ENCODE measurements around the gene TJP1. TPM values are rescaled to one million over a fixed set of nuclear protein-coding genes. Genes with fewer than 3 reads are reported as not detected.

TJP1 gene
- polyA plus RNA-seq, 1 donor (not counting 4 experiments of a cell fraction or from before 2014, with no cell fraction given), result 54.7 TPM

DNA sequence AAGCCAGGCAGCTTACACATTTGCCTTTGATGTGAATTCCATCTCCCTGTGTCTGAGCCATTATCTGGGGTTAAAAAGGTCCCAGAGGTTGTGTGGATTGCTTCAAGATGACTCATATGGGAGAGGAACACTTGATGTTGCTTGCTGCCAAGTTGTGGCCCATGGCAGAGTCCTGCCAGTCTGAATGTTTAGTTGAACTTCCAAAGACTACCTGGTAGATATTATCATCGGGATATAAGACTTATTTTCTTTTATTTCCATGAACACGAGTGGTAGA lies 85.6 kb downstream of the TJP1 start:
- DNase-seq (ENCODE audit: low read depth, low spot score) (peak; percentile 21), FAIRE-seq (no peak)
- H3K9me3 ChIP-seq (ENCODE audit: control insufficient read depth, low read depth, low read length), result no peaks in the 10 kb centered on the region
- dilution Hi-C loops (cut with MboI; ENCODE audit: extremely low pct_ligation_motif_present, low sequenced_read_pairs), result no loop called here
- no peak overlapping the region for H3K4me2 ChIP-seq (ENCODE audit: control insufficient read depth, extremely low read depth, insufficient read depth, low read depth, low read length)
- H3K9ac ChIP-seq (ENCODE audit: control insufficient read depth, extremely low read depth, insufficient read depth, low read length), result no peak overlapping the region
- H3K27ac ChIP-seq (ENCODE audit: control insufficient read depth, insufficient read depth, low read length), result peak overlapping the region; percentile 28
- no peaks in the 10 kb centered on the region for H3K79me2 ChIP-seq (ENCODE audit: control insufficient read depth, insufficient read depth, low read length)
- no peak for TF ChIP-seq CTCF (optimal IDR thresholded peaks at IDR 0.05 in 1 of 3, IDR thresholded peaks at IDR 0.05 in 1 of 3, conservative IDR thresholded peaks at IDR 0.05 in 1 of 3; ENCODE audit: extremely low read depth in 1 of 3, insufficient read depth in 2 of 3, low read length in 3 of 3)
- no peak for TF ChIP-seq EZH2 (IDR thresholded peaks at IDR 0.05; ENCODE audit: low read length)
- no peak overlapping the region for H2AFZ ChIP-seq (ENCODE audit: control insufficient read depth, low read length)
- H3K4me3 ChIP-seq (ENCODE audit: control insufficient read depth in 2 of 3, extremely low read depth in 1 of 3, insufficient read depth in 2 of 3, low read depth in 1 of 3, low read length in 3 of 3), result no peak overlapping the region
- H3K27me3 ChIP-seq (ENCODE audit: control insufficient read depth, extremely low read depth, insufficient read depth, low read length), result no peaks in the 10 kb centered on the region
- H3K9me1 ChIP-seq (ENCODE audit: control insufficient read depth, extremely low read depth, insufficient read depth, low read length), result no peaks in the 10 kb centered on the region
- H4K20me1 ChIP-seq (ENCODE audit: control insufficient read depth, extremely low read depth, insufficient read depth, low read length), result no peaks in the 10 kb centered on the region
- peaks cover 13% of the 10 kb centered on the region for H3K4me1 ChIP-seq (ENCODE audit: control insufficient read depth, extremely low read depth, insufficient read depth, low read length)
- H3K36me3 ChIP-seq (ENCODE audit: control insufficient read depth in 2 of 2, extremely low read depth in 1 of 2, insufficient read depth in 2 of 2, low read length in 2 of 2), result peaks cover 23 to 46% of the 10 kb centered on the region in 2 experiments

DNA sequence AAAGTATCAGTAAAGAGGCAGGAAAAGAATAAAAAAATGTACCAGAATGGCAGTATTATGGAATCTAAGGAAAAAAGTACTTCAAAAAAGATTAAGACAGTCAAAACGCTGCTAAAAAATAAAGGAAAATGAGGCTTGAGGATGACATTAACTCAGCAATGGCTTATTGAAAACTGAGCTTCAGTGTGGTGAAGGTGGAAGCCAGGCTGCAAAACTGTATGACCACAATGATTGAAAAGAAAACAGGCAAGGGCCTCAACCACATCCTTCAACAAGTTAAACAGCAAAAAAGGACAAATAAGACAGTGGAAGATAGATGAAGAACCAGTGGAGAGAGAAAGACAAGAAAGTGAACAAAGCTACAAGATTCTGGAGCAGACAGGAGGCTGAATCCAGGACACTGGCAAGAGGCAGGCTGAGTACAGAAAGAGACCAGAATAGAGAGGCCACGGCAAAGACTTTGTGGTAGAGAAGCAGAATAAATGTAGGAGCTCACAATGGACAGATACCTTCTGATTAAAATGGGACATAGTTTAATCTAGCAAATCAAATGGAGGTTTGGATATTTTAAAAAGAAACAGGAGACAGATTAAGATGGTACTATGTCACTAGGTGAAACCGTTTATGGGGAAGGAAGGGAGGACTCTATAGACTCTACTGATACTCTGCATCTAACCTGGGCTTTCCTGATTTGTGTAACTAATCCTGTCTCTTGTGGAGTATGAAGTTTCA lies 86.1 kb downstream of the TJP1 start:
- dilution Hi-C loops (cut with MboI; ENCODE audit: extremely low pct_ligation_motif_present, low sequenced_read_pairs), result no loop called here
- TF ChIP-seq EZH2 (IDR thresholded peaks at IDR 0.05; ENCODE audit: low read length) (no peak), CTCF (optimal IDR thresholded peaks at IDR 0.05 in 1 of 3, IDR thresholded peaks at IDR 0.05 in 1 of 3, conservative IDR thresholded peaks at IDR 0.05 in 1 of 3; ENCODE audit: extremely low read depth in 1 of 3, insufficient read depth in 2 of 3, low read length in 3 of 3) (no peak)
- no peaks in the 10 kb centered on the region for H3K9me3 ChIP-seq (ENCODE audit: control insufficient read depth, low read depth, low read length)
- no peak for DNase-seq (ENCODE audit: low read depth, low spot score)
- no peaks in the 10 kb centered on the region for H3K9me1 ChIP-seq (ENCODE audit: control insufficient read depth, extremely low read depth, insufficient read depth, low read length)
- H3K27ac ChIP-seq (ENCODE audit: control insufficient read depth, insufficient read depth, low read length), result peak overlapping the region; percentile 41
- H3K4me1 ChIP-seq (ENCODE audit: control insufficient read depth, extremely low read depth, insufficient read depth, low read length), result peaks cover 13% of the 10 kb centered on the region
- FAIRE-seq, result peak; percentile 57
- no peak overlapping the region for H2AFZ ChIP-seq (ENCODE audit: control insufficient read depth, low read length)
- no peak overlapping the region for H3K4me2 ChIP-seq (ENCODE audit: control insufficient read depth, extremely low read depth, insufficient read depth, low read depth, low read length)
- no peaks in the 10 kb centered on the region for H3K27me3 ChIP-seq (ENCODE audit: control insufficient read depth, extremely low read depth, insufficient read depth, low read length)
- no peak overlapping the region for H3K4me3 ChIP-seq (ENCODE audit: control insufficient read depth in 2 of 3, extremely low read depth in 1 of 3, insufficient read depth in 2 of 3, low read depth in 1 of 3, low read length in 3 of 3)
- H3K79me2 ChIP-seq (ENCODE audit: control insufficient read depth, insufficient read depth, low read length), result no peaks in the 10 kb centered on the region
- H3K9ac ChIP-seq (ENCODE audit: control insufficient read depth, extremely low read depth, insufficient read depth, low read length), result no peak overlapping the region
- H3K36me3 ChIP-seq (ENCODE audit: control insufficient read depth in 2 of 2, extremely low read depth in 1 of 2, insufficient read depth in 2 of 2, low read length in 2 of 2), result peaks cover 22 to 46% of the 10 kb centered on the region in 2 experiments
- no peaks in the 10 kb centered on the region for H4K20me1 ChIP-seq (ENCODE audit: control insufficient read depth, extremely low read depth, insufficient read depth, low read length)
